ENCODE data around the gene RNF130. TPM values are rescaled to one million over a fixed set of nuclear protein-coding genes. Genes with fewer than 3 reads are reported as not detected.

Gene RNF130
- total RNA-seq, 1 experiment from 2014 or later = 58.5 TPM

DNA sequence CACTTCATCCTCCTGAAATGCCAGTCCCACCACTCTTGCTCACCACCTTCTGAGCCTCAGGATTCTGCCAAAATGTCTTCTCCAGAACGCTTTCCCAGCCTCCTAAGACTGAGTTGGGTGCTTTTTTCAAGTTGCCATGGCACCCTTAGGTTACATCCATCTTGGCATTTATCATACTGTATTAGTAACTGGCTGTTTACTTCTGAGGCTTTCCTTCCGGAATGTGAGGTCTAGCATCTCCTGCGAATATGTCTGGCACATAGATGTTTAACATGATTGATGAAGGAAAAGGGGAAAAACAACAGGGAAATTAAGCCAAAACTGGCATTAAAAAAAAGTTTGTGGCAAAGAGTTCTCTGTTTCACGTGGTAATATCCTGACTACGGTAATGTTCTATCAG lies 24.9 kb downstream of the RNF130 start:
- peaks cover 34% of the 10 kb centered on the region for H3K36me3 Mint-ChIP-seq
- POLR2A ChIA-PET = no interaction called here
- no peak overlapping the region for H3K27ac Mint-ChIP-seq

More for the DNA sequence above, 24.9 kb downstream of the RNF130 start:
- no peaks in the 10 kb centered on the region for H3K27me3 Mint-ChIP-seq (ENCODE audit: low read depth)
- H3K4me1 Mint-ChIP-seq = peaks cover 26% of the 10 kb centered on the region
- no peak overlapping the region for H3K4me3 Mint-ChIP-seq
- H3K9me3 Mint-ChIP-seq = peaks cover 28% of the 10 kb centered on the region
- ATAC-seq (no peak), DNase-seq (ENCODE audit: low spot score) (no peak)
- CTCF ChIA-PET = no interaction called here
- TF ChIP-seq IRF2 (CRISPR knock-in tag; IDR thresholded peaks at IDR 0.05; ENCODE audit: borderline replicate concordance, low read depth) = no peak
- no peak for TF ChIP-seq HMGA2 (CRISPR knock-in tag; IDR thresholded peaks at IDR 0.05)
- TF ChIP-seq, protein P1, sequence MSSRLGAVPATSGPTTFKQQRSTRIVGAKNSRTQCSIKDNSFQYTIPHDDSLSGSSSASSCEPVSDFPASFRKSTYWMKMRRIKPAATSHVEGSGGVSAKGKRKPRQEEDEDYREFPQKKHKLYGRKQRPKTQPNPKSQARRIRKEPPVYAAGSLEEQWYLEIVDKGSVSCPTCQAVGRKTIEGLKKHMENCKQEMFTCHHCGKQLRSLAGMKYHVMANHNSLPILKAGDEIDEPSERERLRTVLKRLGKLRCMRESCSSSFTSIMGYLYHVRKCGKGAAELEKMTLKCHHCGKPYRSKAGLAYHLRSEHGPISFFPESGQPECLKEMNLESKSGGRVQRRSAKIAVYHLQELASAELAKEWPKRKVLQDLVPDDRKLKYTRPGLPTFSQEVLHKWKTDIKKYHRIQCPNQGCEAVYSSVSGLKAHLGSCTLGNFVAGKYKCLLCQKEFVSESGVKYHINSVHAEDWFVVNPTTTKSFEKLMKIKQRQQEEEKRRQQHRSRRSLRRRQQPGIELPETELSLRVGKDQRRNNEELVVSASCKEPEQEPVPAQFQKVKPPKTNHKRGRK (CRISPR knock-in tag; IDR thresholded peaks at IDR 0.05; ENCODE audit: borderline replicate concordance) = no peak
- TF ChIP-seq, protein P2, sequence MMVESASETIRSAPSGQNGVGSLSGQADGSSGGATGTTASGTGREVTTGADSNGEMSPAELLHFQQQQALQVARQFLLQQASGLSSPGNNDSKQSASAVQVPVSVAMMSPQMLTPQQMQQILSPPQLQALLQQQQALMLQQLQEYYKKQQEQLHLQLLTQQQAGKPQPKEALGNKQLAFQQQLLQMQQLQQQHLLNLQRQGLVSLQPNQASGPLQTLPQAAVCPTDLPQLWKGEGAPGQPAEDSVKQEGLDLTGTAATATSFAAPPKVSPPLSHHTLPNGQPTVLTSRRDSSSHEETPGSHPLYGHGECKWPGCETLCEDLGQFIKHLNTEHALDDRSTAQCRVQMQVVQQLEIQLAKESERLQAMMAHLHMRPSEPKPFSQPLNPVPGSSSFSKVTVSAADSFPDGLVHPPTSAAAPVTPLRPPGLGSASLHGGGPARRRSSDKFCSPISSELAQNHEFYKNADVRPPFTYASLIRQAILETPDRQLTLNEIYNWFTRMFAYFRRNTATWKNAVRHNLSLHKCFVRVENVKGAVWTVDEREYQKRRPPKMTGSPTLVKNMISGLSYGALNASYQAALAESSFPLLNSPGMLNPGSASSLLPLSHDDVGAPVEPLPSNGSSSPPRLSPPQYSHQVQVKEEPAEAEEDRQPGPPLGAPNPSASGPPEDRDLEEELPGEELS (CRISPR knock-in tag; IDR thresholded peaks at IDR 0.05) = no peak
- no peak for TF ChIP-seq TEAD1 (CRISPR knock-in tag; IDR thresholded peaks at IDR 0.05)
- no peak for TF ChIP-seq ZNF219 (CRISPR knock-in tag; IDR thresholded peaks at IDR 0.05; ENCODE audit: borderline replicate concordance)
- no peak for TF ChIP-seq KAT7 (CRISPR knock-in tag; IDR thresholded peaks at IDR 0.05; ENCODE audit: borderline replicate concordance)
- TF ChIP-seq, protein P3, sequence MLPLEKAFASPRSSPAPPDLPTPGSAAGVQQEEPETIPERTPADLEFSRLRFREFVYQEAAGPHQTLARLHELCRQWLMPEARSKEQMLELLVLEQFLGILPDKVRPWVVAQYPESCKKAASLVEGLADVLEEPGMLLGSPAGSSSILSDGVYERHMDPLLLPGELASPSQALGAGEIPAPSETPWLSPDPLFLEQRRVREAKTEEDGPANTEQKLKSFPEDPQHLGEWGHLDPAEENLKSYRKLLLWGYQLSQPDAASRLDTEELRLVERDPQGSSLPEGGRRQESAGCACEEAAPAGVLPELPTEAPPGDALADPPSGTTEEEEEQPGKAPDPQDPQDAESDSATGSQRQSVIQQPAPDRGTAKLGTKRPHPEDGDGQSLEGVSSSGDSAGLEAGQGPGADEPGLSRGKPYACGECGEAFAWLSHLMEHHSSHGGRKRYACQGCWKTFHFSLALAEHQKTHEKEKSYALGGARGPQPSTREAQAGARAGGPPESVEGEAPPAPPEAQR (CRISPR knock-in tag; IDR thresholded peaks at IDR 0.05) = no peak
- TF ChIP-seq ELF4 (CRISPR knock-in tag; IDR thresholded peaks at IDR 0.05; ENCODE audit: low read depth) = no peak
- TF ChIP-seq ZNF396 (CRISPR knock-in tag; IDR thresholded peaks at IDR 0.05; ENCODE audit: borderline replicate concordance) = no peak
- no peak for TF ChIP-seq SP1 (CRISPR knock-in tag; conservative IDR thresholded peaks at IDR 0.05)
- no peak for TF ChIP-seq STAT6 (CRISPR knock-in tag; conservative IDR thresholded peaks at IDR 0.05; ENCODE audit: low read depth)
- no peak for TF ChIP-seq ATF3 (CRISPR knock-in tag; conservative IDR thresholded peaks at IDR 0.05)
- TF ChIP-seq CBFB (CRISPR knock-in tag; IDR thresholded peaks at IDR 0.05; ENCODE audit: low read depth) = no peak
- TF ChIP-seq, protein P4, sequence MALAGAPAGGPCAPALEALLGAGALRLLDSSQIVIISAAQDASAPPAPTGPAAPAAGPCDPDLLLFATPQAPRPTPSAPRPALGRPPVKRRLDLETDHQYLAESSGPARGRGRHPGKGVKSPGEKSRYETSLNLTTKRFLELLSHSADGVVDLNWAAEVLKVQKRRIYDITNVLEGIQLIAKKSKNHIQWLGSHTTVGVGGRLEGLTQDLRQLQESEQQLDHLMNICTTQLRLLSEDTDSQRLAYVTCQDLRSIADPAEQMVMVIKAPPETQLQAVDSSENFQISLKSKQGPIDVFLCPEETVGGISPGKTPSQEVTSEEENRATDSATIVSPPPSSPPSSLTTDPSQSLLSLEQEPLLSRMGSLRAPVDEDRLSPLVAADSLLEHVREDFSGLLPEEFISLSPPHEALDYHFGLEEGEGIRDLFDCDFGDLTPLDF (CRISPR knock-in tag; IDR thresholded peaks at IDR 0.05) = no peak
